Measurements from ENCODE around the gene HNRNPA0.

The HNRNPA0 gene

GRCh38 chr5:137741718-137742117 lies 12.4 kb downstream of the HNRNPA0 start:
- Histone ChIP-seq H3K9ac (ENCODE audit: low read depth, low read length) (no peak overlapping the region), H3K4me1 (ENCODE audit: insufficient read depth, low read length) (no peaks in the 10 kb centered on the region; the same call in 1 of the 2 replicates), H3K9me3 (ENCODE audit: control insufficient read depth, insufficient read depth, low read length) (no peaks in the 10 kb centered on the region), H3K36me3 (ENCODE audit: insufficient read depth, low read length) (no peaks in the 10 kb centered on the region)

DNA sequence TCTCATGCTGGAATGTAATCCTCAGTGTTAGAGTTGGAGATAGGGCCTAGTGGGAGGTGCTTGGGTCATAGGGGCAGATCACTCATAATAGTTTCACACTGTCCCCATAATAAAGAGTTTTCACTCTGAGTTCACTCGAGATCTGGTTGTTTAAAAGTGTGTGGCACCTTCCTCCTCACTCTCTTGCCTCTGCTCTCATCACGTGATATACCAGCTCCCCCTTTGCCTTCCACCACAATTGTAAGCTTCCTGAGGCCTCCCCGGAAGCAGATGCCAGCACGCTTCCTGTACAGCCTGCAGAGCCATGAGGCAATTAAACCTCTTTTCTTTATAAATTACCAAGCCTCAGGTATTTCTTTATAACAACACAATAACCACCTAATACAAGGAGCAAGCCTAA lies 14.4 kb downstream of the HNRNPA0 start:
- no peaks in the 10 kb centered on the region for H3K36me3 ChIP-seq (ENCODE audit: insufficient read depth, low read length)
- H3K4me1 ChIP-seq (ENCODE audit: insufficient read depth, low read length), result peaks cover 5% of the 10 kb centered on the region
- H3K9me3 ChIP-seq (ENCODE audit: control insufficient read depth, insufficient read depth, low read length), result no peaks in the 10 kb centered on the region
- no peak overlapping the region for H3K9ac ChIP-seq (ENCODE audit: low read depth, low read length)

DNA sequence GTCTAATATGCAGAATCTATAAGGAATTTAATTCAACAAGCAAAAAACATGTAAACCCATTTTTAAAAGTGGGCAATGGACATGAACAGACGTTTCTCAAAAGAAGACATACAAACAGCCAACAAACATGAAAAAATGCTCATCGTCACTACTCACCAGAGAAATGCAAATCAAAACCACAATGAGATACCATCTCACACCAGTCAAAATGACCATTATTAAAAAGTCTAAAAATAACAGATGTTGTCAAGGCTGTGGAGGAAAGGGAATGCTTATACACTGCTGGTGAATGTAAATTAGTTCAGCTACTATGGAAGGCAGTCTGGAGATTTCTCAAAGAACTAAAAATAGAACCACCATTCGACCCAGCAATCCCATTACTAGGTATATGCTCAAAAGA lies 15.2 kb downstream of the HNRNPA0 start:
- H3K9ac ChIP-seq (ENCODE audit: low read depth, low read length), result no peak overlapping the region
- H3K4me1 ChIP-seq (ENCODE audit: insufficient read depth, low read length), result peaks cover 13% of the 10 kb centered on the region
- no peaks in the 10 kb centered on the region for H3K9me3 ChIP-seq (ENCODE audit: control insufficient read depth, insufficient read depth, low read length)
- H3K36me3 ChIP-seq (ENCODE audit: insufficient read depth, low read length), result no peaks in the 10 kb centered on the region

DNA sequence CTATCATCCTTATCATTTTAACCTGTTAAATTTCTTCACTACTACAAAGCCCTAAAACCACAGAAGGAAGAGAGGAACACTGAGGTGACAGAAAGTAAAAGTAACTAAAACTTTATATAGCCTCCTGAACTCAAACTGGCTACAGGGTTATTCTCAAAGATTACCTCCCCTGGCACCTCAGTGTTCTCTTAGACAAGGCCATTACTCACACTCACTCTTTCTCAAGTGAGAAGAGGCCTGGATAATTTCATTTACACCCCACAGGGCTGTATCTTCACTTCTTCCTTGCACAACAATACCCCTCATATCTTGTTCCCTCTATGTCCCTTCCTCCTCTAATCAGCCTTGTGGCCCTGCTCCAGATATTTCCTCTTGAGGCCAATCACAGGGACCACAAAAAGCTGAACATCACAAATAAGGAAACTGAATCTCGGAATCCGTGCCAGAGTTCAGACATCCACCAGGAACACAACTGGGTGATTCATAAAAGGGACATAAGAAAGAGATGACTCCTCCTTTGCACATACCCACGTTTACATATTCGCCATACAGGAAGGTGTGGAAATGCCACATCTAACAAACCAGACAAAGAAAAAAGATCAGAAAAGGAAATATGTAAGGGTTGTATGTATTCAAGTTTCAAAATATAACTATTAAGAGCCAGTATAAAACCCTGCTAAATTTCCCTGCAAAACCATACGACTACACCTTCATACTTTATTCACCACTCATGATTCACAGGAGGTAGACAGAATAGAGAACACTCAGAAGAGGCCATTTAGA lies 16.6 kb downstream of the HNRNPA0 start:
- H3K36me3 ChIP-seq (ENCODE audit: insufficient read depth, low read length), result no peaks in the 10 kb centered on the region
- peaks cover 15% of the 10 kb centered on the region for H3K4me1 ChIP-seq (ENCODE audit: insufficient read depth, low read length)
- H3K9ac ChIP-seq (ENCODE audit: low read depth, low read length), result no peak overlapping the region
- H3K9me3 ChIP-seq (ENCODE audit: control insufficient read depth, insufficient read depth, low read length), result no peaks in the 10 kb centered on the region

- Histone ChIP-seq H3K9ac (ENCODE audit: low read depth, low read length) (no peak overlapping the region), H3K9me3 (ENCODE audit: control insufficient read depth, insufficient read depth, low read length) (no peaks in the 10 kb centered on the region), H3K36me3 (ENCODE audit: insufficient read depth, low read length) (no peaks in the 10 kb centered on the region), H3K4me1 (ENCODE audit: insufficient read depth, low read length) (peaks cover 15% of the 10 kb centered on the region)
Measured at GRCh38 chr5:137736496-137736895, 17.7 kb downstream of the HNRNPA0 start.

- no peaks in the 10 kb centered on the region for H3K36me3 ChIP-seq (ENCODE audit: insufficient read depth, low read length)
- H3K4me1 ChIP-seq (ENCODE audit: insufficient read depth, low read length), result peaks cover 15% of the 10 kb centered on the region
- peak within 1 kb of the TSS; percentile 59 for H3K9ac ChIP-seq (ENCODE audit: low read depth, low read length)
- no peaks in the 10 kb centered on the region for H3K9me3 ChIP-seq (ENCODE audit: control insufficient read depth, insufficient read depth, low read length)
Measured at GRCh38 chr5:137735555-137736284, 18.4 kb downstream of the HNRNPA0 start, which contains the start of gene KLHL3. TSS of gene KLHL3 (minus strand) at chr5:137736089. CDS start at chr5:137735646, 443 bp downstream.

DNA sequence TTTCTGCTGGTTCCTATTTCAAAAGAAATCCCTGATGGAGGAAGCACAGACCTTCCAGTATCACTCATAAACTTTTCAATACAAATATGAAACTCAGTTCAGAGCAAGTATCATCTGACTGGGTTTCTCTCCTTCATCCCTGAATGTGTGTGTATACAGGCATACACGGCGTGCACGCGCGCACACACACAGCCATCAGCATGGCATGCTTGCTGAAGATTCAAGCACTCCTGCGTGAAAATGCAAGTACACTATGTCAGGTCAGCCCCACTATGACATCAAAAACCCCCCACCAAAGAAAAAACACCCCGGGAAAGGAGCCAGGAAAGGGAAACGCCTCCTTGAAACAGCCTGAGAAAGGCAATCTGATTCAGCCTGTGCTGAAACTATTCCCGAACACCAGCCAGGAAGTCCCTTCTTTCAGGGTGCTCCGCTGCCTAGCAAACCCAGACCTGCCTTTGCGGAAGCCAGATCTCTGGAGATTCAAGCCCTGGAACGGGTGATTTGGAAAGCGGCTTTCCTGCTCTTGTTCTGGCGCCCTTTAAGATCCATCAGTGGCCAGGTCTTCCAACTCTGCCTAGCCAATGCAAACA lies 19.1 kb downstream of the HNRNPA0 start:
- Histone ChIP-seq H3K9me3 (ENCODE audit: control insufficient read depth, insufficient read depth, low read length) (no peaks in the 10 kb centered on the region), H3K9ac (ENCODE audit: low read depth, low read length) (peak overlapping the region; percentile 59), H3K4me1 (ENCODE audit: insufficient read depth, low read length) (peaks cover 15% of the 10 kb centered on the region), H3K36me3 (ENCODE audit: insufficient read depth, low read length) (no peaks in the 10 kb centered on the region)

DNA sequence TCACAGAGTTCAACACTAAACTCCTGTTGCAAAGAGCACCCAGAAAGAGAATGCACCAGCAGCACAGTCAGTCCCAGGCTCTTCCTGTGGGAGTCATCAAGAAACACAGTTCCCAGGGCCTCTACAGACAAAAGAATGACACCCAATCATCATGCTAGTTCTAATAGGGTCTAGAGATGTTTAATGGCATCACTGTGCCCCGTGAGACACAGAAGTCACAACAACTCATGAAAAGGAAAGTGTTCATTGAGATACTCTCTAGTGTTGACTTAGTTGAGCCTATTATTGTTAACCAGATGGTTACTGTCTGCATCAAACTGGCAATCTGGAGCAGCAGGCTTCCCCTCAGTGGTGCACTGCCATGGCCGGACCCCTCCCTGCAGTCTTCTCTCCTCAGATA lies 19.8 kb downstream of the HNRNPA0 start:
- H3K36me3 ChIP-seq (ENCODE audit: insufficient read depth, low read length), result no peaks in the 10 kb centered on the region
- peak overlapping the region; percentile 59; the same call in 1 of the 2 replicates for H3K9ac ChIP-seq (ENCODE audit: low read depth, low read length)
- H3K4me1 ChIP-seq (ENCODE audit: insufficient read depth, low read length), result peaks cover 15% of the 10 kb centered on the region
- H3K9me3 ChIP-seq (ENCODE audit: control insufficient read depth, insufficient read depth, low read length), result no peaks in the 10 kb centered on the region

DNA sequence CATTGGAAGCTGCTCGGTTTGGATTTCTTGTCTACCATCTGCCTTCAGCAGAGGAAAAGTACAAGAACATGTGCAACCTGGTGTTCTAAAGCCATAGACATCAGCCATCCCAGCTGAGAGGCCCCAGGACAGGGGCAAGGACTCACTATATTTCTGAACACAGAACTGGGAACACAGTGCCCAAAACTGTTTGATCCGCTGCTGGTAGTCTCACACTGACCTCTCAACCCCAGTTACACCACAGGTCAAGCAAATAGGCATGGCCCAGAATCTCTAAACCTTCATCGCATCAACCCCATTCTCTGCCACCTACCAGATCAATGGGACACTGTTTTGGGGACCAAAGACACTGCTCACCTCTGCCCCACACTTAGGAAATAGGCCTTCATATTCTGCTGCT lies 20.2 kb downstream of the HNRNPA0 start:
- Histone ChIP-seq H3K9ac (ENCODE audit: low read depth, low read length) (no peak overlapping the region), H3K9me3 (ENCODE audit: control insufficient read depth, insufficient read depth, low read length) (no peaks in the 10 kb centered on the region), H3K4me1 (ENCODE audit: insufficient read depth, low read length) (peaks cover 15% of the 10 kb centered on the region), H3K36me3 (ENCODE audit: insufficient read depth, low read length) (no peaks in the 10 kb centered on the region)

GRCh38 chr5:137733006-137733405 lies 21.2 kb downstream of the HNRNPA0 start:
- Histone ChIP-seq H3K9ac (ENCODE audit: low read depth, low read length) (no peak overlapping the region), H3K4me1 (ENCODE audit: insufficient read depth, low read length) (peaks cover 15% of the 10 kb centered on the region)

DNA sequence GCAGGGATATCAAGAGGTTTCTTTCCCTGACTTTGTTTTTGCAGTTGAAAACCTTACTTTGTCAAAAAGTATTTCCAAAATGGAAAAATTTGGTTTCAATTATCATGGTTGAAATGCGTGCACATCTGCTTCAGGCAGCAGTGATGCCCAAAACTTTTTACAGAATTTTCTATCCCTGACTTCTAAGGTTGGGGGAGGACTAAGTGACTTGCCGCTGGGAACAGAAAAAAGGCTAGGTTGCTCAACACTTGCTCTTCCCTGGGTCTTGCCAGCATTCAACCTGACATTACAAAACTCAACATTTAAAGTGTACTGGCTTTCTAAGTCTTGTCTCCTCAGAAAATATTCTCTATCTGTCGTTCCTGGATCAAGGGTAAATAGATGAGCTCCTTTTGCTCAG lies 23.0 kb downstream of the HNRNPA0 start:
- Histone ChIP-seq H3K4me1 (ENCODE audit: insufficient read depth, low read length) (peaks cover 11% of the 10 kb centered on the region), H3K36me3 (ENCODE audit: insufficient read depth, low read length) (no peaks in the 10 kb centered on the region), H3K9me3 (ENCODE audit: control insufficient read depth, insufficient read depth, low read length) (no peaks in the 10 kb centered on the region), H3K9ac (ENCODE audit: low read depth, low read length) (no peak overlapping the region)

More at GRCh38 chr5:137733006-137733405, 21.2 kb downstream of the HNRNPA0 start:
- H3K9me3 ChIP-seq (ENCODE audit: control insufficient read depth, insufficient read depth, low read length), result no peaks in the 10 kb centered on the region
- H3K36me3 ChIP-seq (ENCODE audit: insufficient read depth, low read length), result no peaks in the 10 kb centered on the region

- Histone ChIP-seq H3K4me1 (ENCODE audit: insufficient read depth, low read length) (peaks cover 10% of the 10 kb centered on the region), H3K9ac (ENCODE audit: low read depth, low read length) (no peak overlapping the region), H3K9me3 (ENCODE audit: control insufficient read depth, insufficient read depth, low read length) (no peaks in the 10 kb centered on the region), H3K36me3 (ENCODE audit: insufficient read depth, low read length) (no peaks in the 10 kb centered on the region)
Measured at GRCh38 chr5:137730336-137730735, 23.8 kb downstream of the HNRNPA0 start.

- no peak overlapping the region for H3K9ac ChIP-seq (ENCODE audit: low read depth, low read length)
- no peaks in the 10 kb centered on the region for H3K4me1 ChIP-seq (ENCODE audit: insufficient read depth, low read length)
- no peaks in the 10 kb centered on the region for H3K36me3 ChIP-seq (ENCODE audit: insufficient read depth, low read length)
- no peaks in the 10 kb centered on the region for H3K9me3 ChIP-seq (ENCODE audit: control insufficient read depth, insufficient read depth, low read length)
Measured at GRCh38 chr5:137728048-137728447, 26.1 kb downstream of the HNRNPA0 start.

DNA sequence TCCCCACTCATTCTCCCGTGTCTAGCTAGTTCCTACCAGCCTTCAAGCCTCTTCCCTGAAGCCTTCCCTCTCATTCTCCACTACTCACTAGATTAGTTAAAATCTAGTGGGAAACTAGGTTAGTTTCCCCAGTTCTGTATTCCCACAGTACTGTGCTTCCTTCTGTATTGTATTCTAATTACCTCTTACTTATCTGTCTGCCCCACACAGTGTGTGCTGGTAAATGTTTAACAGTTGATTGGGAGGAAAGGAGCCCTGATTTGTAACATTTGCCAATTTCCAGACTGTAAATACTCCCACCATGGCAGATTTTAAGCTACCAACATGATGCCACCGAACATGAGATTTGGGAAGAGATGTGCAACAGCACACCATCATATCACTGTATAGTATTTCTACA lies 26.5 kb downstream of the HNRNPA0 start:
- no peaks in the 10 kb centered on the region for H3K9me3 ChIP-seq (ENCODE audit: control insufficient read depth, insufficient read depth, low read length)
- no peaks in the 10 kb centered on the region for H3K4me1 ChIP-seq (ENCODE audit: insufficient read depth, low read length)
- no peak overlapping the region for H3K9ac ChIP-seq (ENCODE audit: low read depth, low read length)
- H3K36me3 ChIP-seq (ENCODE audit: insufficient read depth, low read length), result no peaks in the 10 kb centered on the region

All from ES-I3 (cell line).